ENCODE data around the gene SMIM20. TPM values are rescaled to one million over a fixed set of nuclear protein-coding genes. Genes with fewer than 3 reads are reported as not detected.
A peak's percentile ranks its signal among the peaks of the same experiment; 100 is the strongest.

The SMIM20 gene
- total and polyA plus RNA-seq, 2 of the 4 experiments (the other 2 are of a cell fraction): 13.6 to 23.1 TPM

- Histone ChIP-seq H3K27me3 (ENCODE audit: control insufficient read depth, insufficient read depth, low read length) (peaks cover 3% of the 10 kb centered on the region; the same call in 1 of the 2 replicates), H3K36me3 (ENCODE audit: control insufficient read depth, insufficient read depth, low read length) (no peaks in the 10 kb centered on the region), H3K4me1 (ENCODE audit: control insufficient read depth, insufficient read depth, low read length) (peaks cover 8% of the 10 kb centered on the region), H2BK15ac (ENCODE audit: low read depth, low read length) (no peak overlapping the region), H2BK20ac (ENCODE audit: low read depth, low read length) (peak overlapping the region; percentile 24; the same call in 1 of the 2 replicates), H3K9me3 (ENCODE audit: control insufficient read depth, insufficient read depth, low read length) (no peaks in the 10 kb centered on the region), H3K4me2 (ENCODE audit: low read depth, low read length) (peak overlapping the region; percentile 18; the same call in 1 of the 2 replicates), H2BK5ac (ENCODE audit: low read depth, low read length, poor library complexity, severe bottlenecking) (peak overlapping the region; percentile 56), H3K56ac (ENCODE audit: extremely low read depth, insufficient read depth, low read length) (no peak overlapping the region), H3K4me3 (ENCODE audit: insufficient read depth, low read depth, low read length) (no peak overlapping the region), H4K91ac (ENCODE audit: insufficient read depth, low read depth, low read length) (no peak overlapping the region), H3K4ac (ENCODE audit: low read depth, low read length) (no peak overlapping the region), H2BK120ac (ENCODE audit: low read depth, low read length) (no peak overlapping the region), H4K5ac (ENCODE audit: low read depth, low read length) (peak overlapping the region; percentile 49), H3K23ac (ENCODE audit: low read depth, low read length) (no peak overlapping the region), H4K20me1 (ENCODE audit: insufficient read depth, low read length) (no peaks in the 10 kb centered on the region), H4K8ac (ENCODE audit: low read depth in 2 of 2, low read length in 2 of 2) (peak overlapping the region in 1 of 2 experiments; percentile 56; a peak in 3 of 4 replicates), H3K18ac (ENCODE audit: low read depth, low read length) (peak overlapping the region; percentile 58), H3K9ac (ENCODE audit: low read depth, low read length) (no peak overlapping the region), H3K9me1 (ENCODE audit: insufficient read depth, low read length) (no peaks in the 10 kb centered on the region), H3K79me1 (ENCODE audit: low read depth in 1 of 2, low read length in 2 of 2) (no peaks in the 10 kb centered on the region), H3K27ac (ENCODE audit: insufficient read depth, low read length) (peak overlapping the region; percentile 50), H2AFZ (replicated peaks; ENCODE audit: low read length, poor library complexity) (peak overlapping the region; percentile 1), H3K14ac (replicated peaks; ENCODE audit: low read depth, low read length) (no peak overlapping the region), H2AK9ac (replicated peaks; ENCODE audit: low read depth, low read length, poor library complexity) (no peak overlapping the region), H2AK5ac (ENCODE audit: low read depth, low read length) (no peak overlapping the region)
- in situ Hi-C loops (cut with MboI; ENCODE audit: low sequenced_read_pairs): no loop called here
- TF ChIP-seq CHD1 (IDR thresholded peaks at IDR 0.05; ENCODE audit: low read depth, low read length) (no peak), MAFK (IDR thresholded peaks at IDR 0.05; ENCODE audit: low read depth, low read length) (no peak), BHLHE40 (IDR thresholded peaks at IDR 0.05; ENCODE audit: low read depth, low read length) (no peak), MXI1 (IDR thresholded peaks at IDR 0.05; ENCODE audit: borderline replicate concordance, low read depth, low read length) (no peak), POLR2A (IDR thresholded peaks at IDR 0.05; ENCODE audit: low read depth, low read length) (no peak), RFX5 (IDR thresholded peaks at IDR 0.05; ENCODE audit: low read depth, low read length) (no peak), RAD21 (IDR thresholded peaks at IDR 0.05; ENCODE audit: low read length) (no peak), CEBPB (IDR thresholded peaks at IDR 0.05; ENCODE audit: low read depth, low read length) (no peak), NFE2L2 (IDR thresholded peaks at IDR 0.05; ENCODE audit: low read depth, low read length) (no peak), SMC3 (IDR thresholded peaks at IDR 0.05; ENCODE audit: low read depth, low read length) (no peak), FOS (IDR thresholded peaks at IDR 0.05; ENCODE audit: low read depth, low read length) (no peak), MAZ (IDR thresholded peaks at IDR 0.05; ENCODE audit: borderline replicate concordance, low read depth, low read length) (no peak), ELK1 (IDR thresholded peaks at IDR 0.05; ENCODE audit: borderline replicate concordance, low read depth, low read length) (no peak), RCOR1 (IDR thresholded peaks at IDR 0.05; ENCODE audit: insufficient replicate concordance, low read length) (no peak)
- TF ChIP-seq, protein P1, sequence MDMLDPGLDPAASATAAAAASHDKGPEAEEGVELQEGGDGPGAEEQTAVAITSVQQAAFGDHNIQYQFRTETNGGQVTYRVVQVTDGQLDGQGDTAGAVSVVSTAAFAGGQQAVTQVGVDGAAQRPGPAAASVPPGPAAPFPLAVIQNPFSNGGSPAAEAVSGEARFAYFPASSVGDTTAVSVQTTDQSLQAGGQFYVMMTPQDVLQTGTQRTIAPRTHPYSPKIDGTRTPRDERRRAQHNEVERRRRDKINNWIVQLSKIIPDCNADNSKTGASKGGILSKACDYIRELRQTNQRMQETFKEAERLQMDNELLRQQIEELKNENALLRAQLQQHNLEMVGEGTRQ (IDR thresholded peaks at IDR 0.05; ENCODE audit: low read depth, low read length): no peak
- TF ChIP-seq, protein P2, sequence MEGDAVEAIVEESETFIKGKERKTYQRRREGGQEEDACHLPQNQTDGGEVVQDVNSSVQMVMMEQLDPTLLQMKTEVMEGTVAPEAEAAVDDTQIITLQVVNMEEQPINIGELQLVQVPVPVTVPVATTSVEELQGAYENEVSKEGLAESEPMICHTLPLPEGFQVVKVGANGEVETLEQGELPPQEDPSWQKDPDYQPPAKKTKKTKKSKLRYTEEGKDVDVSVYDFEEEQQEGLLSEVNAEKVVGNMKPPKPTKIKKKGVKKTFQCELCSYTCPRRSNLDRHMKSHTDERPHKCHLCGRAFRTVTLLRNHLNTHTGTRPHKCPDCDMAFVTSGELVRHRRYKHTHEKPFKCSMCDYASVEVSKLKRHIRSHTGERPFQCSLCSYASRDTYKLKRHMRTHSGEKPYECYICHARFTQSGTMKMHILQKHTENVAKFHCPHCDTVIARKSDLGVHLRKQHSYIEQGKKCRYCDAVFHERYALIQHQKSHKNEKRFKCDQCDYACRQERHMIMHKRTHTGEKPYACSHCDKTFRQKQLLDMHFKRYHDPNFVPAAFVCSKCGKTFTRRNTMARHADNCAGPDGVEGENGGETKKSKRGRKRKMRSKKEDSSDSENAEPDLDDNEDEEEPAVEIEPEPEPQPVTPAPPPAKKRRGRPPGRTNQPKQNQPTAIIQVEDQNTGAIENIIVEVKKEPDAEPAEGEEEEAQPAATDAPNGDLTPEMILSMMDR (conservative IDR thresholded peaks at IDR 0.05; ENCODE audit: low read depth, low read length): no peak
- DNase-seq (no peak), ATAC-seq (ENCODE audit: low read depth) (no peak)
- dilution Hi-C loops (cut with HindIII; ENCODE audit: low sequenced_read_pairs, unreplicated experiment): no loop called here
- intact Hi-C loops (cut with micrococcal nuclease): no loop called here
- BruUV-seq (replicated peaks): no TSS peak
- POLR2A ChIA-PET (ENCODE audit: unreplicated experiment): no interaction called here
- CTCF ChIA-PET: interaction anchor here (0.6 kb wide), 1 partner anchor 13 kb away, joined by 3 read pairs; no protein-coding TSS in a partner anchor
- 76% methylated on average over 3 of the region's 6 CpGs; no CpG with 5 or more reads in 1 of the 2 experiments for WGBS, 2 experiments (ENCODE audit: extremely low coverage in 2 of 2, insufficient read length in 1 of 2)
Observed at GRCh38 chr4:25938366-25938765, 24.3 kb downstream of the SMIM20 start.

All from IMR-90 (cell line).